HG03565 (cell line): ENCODE results near the gene BHLHE41.

Source experiments
- ATAC-seq: cut with Tn5 transposase; IDR thresholded peaks from one replicate; pipeline ENCODE4 v1.9.1; 2021; ENCODE audit warnings: mild to moderate bottlenecking, moderate library complexity; ENCODE audit not compliant: unreplicated experiment

BHLHE41 gene

GRCh38 chr12:26086936-26087335 is 37.9 kb downstream of the BHLHE41 start:
- no peak for ATAC-seq

DNA sequence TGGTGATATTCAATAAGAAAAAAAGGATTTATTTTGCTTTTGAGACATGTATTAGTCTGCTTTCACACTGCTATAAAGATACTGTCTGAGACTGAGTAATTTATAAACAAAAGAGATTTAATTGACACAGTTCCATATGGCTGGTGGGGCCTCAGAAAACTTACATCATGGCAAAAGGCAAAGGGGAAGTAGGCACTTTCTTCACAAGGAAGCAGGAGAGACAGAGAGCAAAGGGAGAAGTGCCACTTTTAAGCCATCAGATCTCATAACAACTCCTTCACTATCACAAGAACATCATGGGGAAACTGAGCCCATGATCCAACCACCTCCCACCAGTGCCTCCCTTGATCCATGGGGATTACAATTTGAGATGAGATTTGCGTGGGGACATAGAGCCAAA is 43.9 kb downstream of the BHLHE41 start:
- no peak for ATAC-seq

- no peak for ATAC-seq
These were observed 46.7 kb downstream of the BHLHE41 start for GRCh38 chr12:26077915-26078702.
